PC-3 (cell line): Measurements from ENCODE around the gene TUBGCP6. TPM values are rescaled to one million over a fixed set of nuclear protein-coding genes. Genes with fewer than 3 reads are reported as not detected.

Experiments used
- ATAC-seq: fragments of 200-7000 bp; cut with Tn5 transposase; 2 replicates; pipeline ENCODE4 v1.9.1; 2020; ENCODE audit warnings: mild to moderate bottlenecking, moderate library complexity
- BruUV-seq: library from RNA; stranded (reverse); fragments of 400-500 nt; replicated peaks from 2 replicates; lab custom pipeline; 2021; lab: Mats Ljungman, UMichigan
- CTCF ChIA-PET: fragments of 300-600 bp; sonication (Branson Sonifier 250); formaldehyde crosslinking; loops from one replicate; lab custom pipeline; 2022; ENCODE audit warnings: antibody characterized with exemption; lab: Charles Lee
- POLR2A ChIA-PET: fragments of 300-600 bp; sonication (Branson Sonifier 250); formaldehyde crosslinking; loops from one replicate; lab custom pipeline; 2022; ENCODE audit warnings: antibody characterized with exemption; ENCODE audit not compliant: unreplicated experiment; lab: Charles Lee
- DNase-seq: peaks from one replicate; pipeline ENCODE4 v3.0.0-alpha.2; 2015
- H2AFZ ChIP-seq: fragments of 300-600 bp; sonication (generic); 2 replicates; pipeline ENCODE4 v1.6.0; 2016; ENCODE audit warnings: antibody characterized with exemption, low read length
- H3F3A ChIP-seq: fragments of 300-600 bp; sonication (generic); one replicate; pipeline ENCODE4 v1.6.0; 2017; ENCODE audit warnings: antibody characterized with exemption, low read length, control low read depth, mild to moderate bottlenecking; ENCODE audit not compliant: unreplicated experiment
- H3K27ac ChIP-seq: fragments of 300-600 bp; sonication (generic); 2 replicates; pipeline ENCODE4 v1.5.1; 2016; ENCODE audit warnings: mild to moderate bottlenecking, low read length
- H3K27me3 ChIP-seq: fragments of 300-600 bp; sonication (generic); 2 replicates; pipeline ENCODE4 v1.6.1; 2016; ENCODE audit warnings: low read length, mixed read lengths
- H3K36me3 ChIP-seq: fragments of 300-600 bp; sonication (generic); 2 replicates; pipeline ENCODE4 v1.6.1; 2016; ENCODE audit warnings: low read depth, mixed run types, low read length, mixed read lengths
- H3K4me1 ChIP-seq: fragments of 300-600 bp; sonication (generic); 2 replicates; pipeline ENCODE4 v1.5.1; 2016; ENCODE audit warnings: low read length; ENCODE audit not compliant: insufficient read depth
- H3K4me2 ChIP-seq: fragments of 300-600 bp; sonication (generic); 2 replicates; pipeline ENCODE4 v1.6.0; 2016; ENCODE audit warnings: low read length
- H3K4me3 ChIP-seq: fragments of 300-600 bp; sonication (generic); 2 replicates; pipeline ENCODE4 v1.5.1; 2016; ENCODE audit warnings: mild to moderate bottlenecking, low read length, mixed read lengths
- H3K79me2 ChIP-seq: fragments of 300-600 bp; sonication (generic); 2 replicates; pipeline ENCODE4 v1.6.1; 2017; ENCODE audit warnings: low read length, mixed read lengths
- H3K9ac ChIP-seq: fragments of 300-600 bp; sonication (generic); 2 replicates; pipeline ENCODE4 v1.6.0; 2016; ENCODE audit warnings: mild to moderate bottlenecking, low read length
- H3K9me2 ChIP-seq: fragments of 300-600 bp; sonication (generic); replicated peaks from 2 replicates; pipeline ENCODE4 v1.6.1; 2016; ENCODE audit warnings: mixed run types, low read length, mixed read lengths
- H3K9me3 ChIP-seq: fragments of 300-600 bp; sonication (generic); 2 replicates; pipeline ENCODE4 v1.6.1; 2016; ENCODE audit warnings: low read length, mixed read lengths
- H4K20me1 ChIP-seq: fragments of 300-600 bp; sonication (generic); 2 replicates; pipeline ENCODE4 v1.6.1; 2016; ENCODE audit warnings: low read length, mixed read lengths
- CTCF ChIP-seq: fragments of 300-600 bp; sonication (generic); conservative IDR thresholded peaks from 2 replicates; pipeline ENCODE4 v1.5.1; 2017; ENCODE audit warnings: antibody characterized with exemption, low read depth, mild to moderate bottlenecking, low read length
- EZH2 ChIP-seq: fragments of 300-600 bp; sonication (generic); IDR thresholded peaks from one replicate; pipeline ENCODE4 v1.6.1; 2017; ENCODE audit warnings: antibody characterized with exemption, mild to moderate bottlenecking, low read length; ENCODE audit not compliant: unreplicated experiment
- EZH2phosphoT487 ChIP-seq: fragments of 300-600 bp; sonication (generic); IDR thresholded peaks from 2 replicates; pipeline ENCODE4 v1.6.1; 2018; ENCODE audit warnings: mild to moderate bottlenecking, antibody characterized with exemption, low read length, borderline replicate concordance
- intact Hi-C: fragments of 100-400 bp; cut with micrococcal nuclease; formaldehyde crosslinking; loops from 2 replicates; pipeline ENCODE4 v1.9.0; 2023
- total RNA-seq: library from RNA; depleted of rRNA; stranded (reverse); fragments of >200 nt; gene quantifications from 2 replicates; pipeline ENCODE4 v1.2.3, GENCODE V29; 2014

Gene TUBGCP6
- total RNA-seq, 1 experiment from 2014 or later: 32.1 TPM

- Histone ChIP-seq H3K9me3 (no peaks in the 10 kb centered on the region), H3K9me2 (no peaks in the 10 kb centered on the region), H3K79me2 (no peaks in the 10 kb centered on the region), H2AFZ (no peak overlapping the region), H3K27me3 (no peaks in the 10 kb centered on the region), H3K4me2 (no peak overlapping the region), H3K4me1 (no peaks in the 10 kb centered on the region), H3K9ac (no peak overlapping the region), H3F3A (no peaks in the 10 kb centered on the region), H3K36me3 (peaks cover 5% of the 10 kb centered on the region; the same call in 1 of the 2 replicates), H3K4me3 (no peak overlapping the region), H3K27ac (no peak overlapping the region), H4K20me1 (no peaks in the 10 kb centered on the region)
- BruUV-seq: no TSS peak
- POLR2A ChIA-PET: no interaction called here
- CTCF ChIA-PET: no interaction called here
- DNase-seq (no peak), ATAC-seq (no peak)
- intact Hi-C loops: no loop called here
- TF ChIP-seq CTCF: no peak
- TF ChIP-seq EZH2phosphoT487: no peak
- TF ChIP-seq EZH2: no peak
Measured at GRCh38 chr22:50216055-50216683, 28.7 kb downstream of the TUBGCP6 start.

GRCh38 chr22:50215297-50216054 is 29.3 kb downstream of the TUBGCP6 start:
- no peak overlapping the region for H3K27ac ChIP-seq
- TF ChIP-seq EZH2phosphoT487 (no peak), CTCF (no peak), EZH2 (no peak)
- ATAC-seq (no peak), DNase-seq (no peak)
- no peaks in the 10 kb centered on the region for H3K9me2 ChIP-seq
- no peaks in the 10 kb centered on the region for H3K79me2 ChIP-seq
- no peaks in the 10 kb centered on the region for H3K9me3 ChIP-seq
- no peaks in the 10 kb centered on the region for H4K20me1 ChIP-seq
- H2AFZ ChIP-seq: no peak overlapping the region
- ChIA-PET POLR2A (no interaction called here), CTCF (no interaction called here)
- H3K9ac ChIP-seq: no peak overlapping the region
- H3F3A ChIP-seq: no peaks in the 10 kb centered on the region
- no peaks in the 10 kb centered on the region for H3K27me3 ChIP-seq
- peaks cover 2% of the 10 kb centered on the region; the same call in 1 of the 2 replicates for H3K36me3 ChIP-seq
- H3K4me2 ChIP-seq: no peak overlapping the region
- no TSS peak for BruUV-seq
- no peaks in the 10 kb centered on the region for H3K4me1 ChIP-seq
- intact Hi-C loops: no loop called here
- H3K4me3 ChIP-seq: no peak overlapping the region

- no peaks in the 10 kb centered on the region for H3K9me2 ChIP-seq
- no peak overlapping the region for H3K4me3 ChIP-seq
- H4K20me1 ChIP-seq: no peaks in the 10 kb centered on the region
- no peaks in the 10 kb centered on the region for H3K9me3 ChIP-seq
- no peaks in the 10 kb centered on the region for H3K4me1 ChIP-seq
- no peaks in the 10 kb centered on the region for H3K79me2 ChIP-seq
- peaks cover 2% of the 10 kb centered on the region; the same call in 1 of the 2 replicates for H3K36me3 ChIP-seq
- TF ChIP-seq EZH2phosphoT487: no peak
- H3K27ac ChIP-seq: no peak overlapping the region
- intact Hi-C loops: no loop called here
- ChIA-PET CTCF (interaction anchor here (0.7 kb wide), 1 partner anchor 65 kb away, joined by 4 read pairs; no protein-coding TSS in a partner anchor), POLR2A (no interaction called here)
- no peak for DNase-seq
- no peak overlapping the region for H3K9ac ChIP-seq
- no peak overlapping the region for H3K4me2 ChIP-seq
- ATAC-seq: no peak
- no peaks in the 10 kb centered on the region for H3F3A ChIP-seq
- H3K27me3 ChIP-seq: no peaks in the 10 kb centered on the region
- BruUV-seq: no TSS peak
- H2AFZ ChIP-seq: no peak overlapping the region
Measured at GRCh38 chr22:50213263-50213662, 31.6 kb downstream of the TUBGCP6 start.
